CD4-positive, alpha-beta T cell treated with Interleukin-10 for 1 hour (primary cell): ENCODE measurements around the gene GPR157.
"Not testable (repeated sequence)": the region's sequence is repeated elsewhere in the genome, so short reads cannot be mapped to it uniquely, and the experiment has no call there.

ENCODE experiments used
- DNase-seq: peaks from one replicate; pipeline ENCODE4 v3.0.0-alpha.2; 2020

Gene GPR157

DNA sequence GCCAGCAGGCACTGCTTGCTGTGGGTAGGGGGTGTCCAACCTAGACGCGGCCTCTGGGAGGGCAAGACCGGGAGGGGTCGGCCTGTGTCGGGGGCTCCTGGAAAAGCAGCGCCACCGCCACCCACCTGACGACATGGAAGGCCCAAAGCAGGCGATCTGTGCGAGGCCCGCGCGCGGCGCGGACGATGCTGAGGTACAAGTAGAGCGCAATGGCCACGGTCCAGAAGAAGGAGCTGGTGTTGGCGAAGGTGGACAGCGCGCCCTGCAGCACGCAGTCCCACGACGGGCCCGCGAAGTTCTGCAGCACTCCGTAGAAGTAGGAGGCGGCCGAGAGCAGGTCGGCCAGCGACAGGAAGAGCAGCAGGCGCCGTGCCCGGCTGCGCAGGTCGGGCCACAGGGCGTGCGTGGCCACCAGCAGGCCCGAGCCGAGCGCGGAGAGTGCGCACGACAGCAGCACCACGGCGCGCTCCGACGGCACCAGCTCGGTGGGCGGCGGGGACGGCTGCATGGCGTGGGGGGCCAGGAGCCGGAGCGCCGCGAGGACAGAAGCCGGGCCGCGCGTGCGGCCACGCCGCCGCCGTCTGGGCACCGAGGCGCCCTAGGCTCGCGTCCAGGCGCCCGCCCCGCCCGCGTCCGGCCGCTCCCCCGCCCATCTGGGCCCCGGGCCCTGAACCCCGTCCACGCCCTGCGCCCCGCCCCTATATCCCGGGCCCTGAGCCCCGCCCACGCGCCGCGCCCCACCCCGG, at the start of gene GPR157:
TSS of gene GPR157 (minus strand) at position 583 of the 746 bp plus-strand sequence. CDS start at position 508, 75 bp downstream.
- peak; percentile 84 for DNase-seq

DNA sequence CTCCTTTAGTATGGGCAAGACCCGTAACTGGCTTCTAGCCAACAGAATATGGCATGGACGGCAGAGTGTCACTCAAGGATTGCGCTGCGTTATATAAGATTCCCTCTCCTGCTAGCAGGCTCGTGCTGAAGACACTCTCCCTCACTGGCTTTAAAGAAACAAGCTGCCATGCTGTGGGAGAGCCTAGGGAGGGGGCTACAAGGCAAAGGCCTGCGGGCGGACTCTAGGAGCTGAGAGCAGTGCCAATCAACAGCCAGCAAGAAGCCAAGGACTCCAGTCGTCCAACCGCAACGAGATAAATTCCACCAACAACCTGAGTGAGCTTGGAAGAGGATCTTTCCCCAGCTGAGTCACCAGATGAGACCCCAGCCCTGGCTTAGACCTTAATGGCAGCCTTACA, 45.9 kb upstream of the GPR157 start:
- DNase-seq = no peak

DNA sequence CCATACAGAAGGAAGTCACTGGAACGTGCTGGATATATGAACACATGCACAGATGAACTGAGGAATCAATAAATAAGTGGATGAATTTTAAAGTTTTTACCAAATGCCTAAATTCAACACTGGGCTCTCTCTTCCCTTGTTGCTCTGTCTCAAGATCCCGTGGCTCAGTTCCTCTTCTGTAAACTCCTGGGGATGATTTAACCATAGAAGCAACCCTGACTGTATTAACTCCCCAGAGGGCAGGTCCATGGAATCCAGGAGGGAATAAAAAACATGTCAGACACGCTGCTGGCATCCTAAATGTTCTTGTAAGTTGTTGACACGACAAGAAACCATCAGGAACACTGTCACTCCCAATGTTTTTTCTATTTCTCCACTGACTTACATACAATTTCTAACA, 45.3 kb upstream of the GPR157 start:
- no peak for DNase-seq

- DNase-seq = no peak
These were observed 40.8 kb upstream of the GPR157 start for GRCh38 chr1:9169601-9170137.

GRCh38 chr1:9167638-9168037, 38.7 kb upstream of the GPR157 start:
- DNase-seq = no peak

DNA sequence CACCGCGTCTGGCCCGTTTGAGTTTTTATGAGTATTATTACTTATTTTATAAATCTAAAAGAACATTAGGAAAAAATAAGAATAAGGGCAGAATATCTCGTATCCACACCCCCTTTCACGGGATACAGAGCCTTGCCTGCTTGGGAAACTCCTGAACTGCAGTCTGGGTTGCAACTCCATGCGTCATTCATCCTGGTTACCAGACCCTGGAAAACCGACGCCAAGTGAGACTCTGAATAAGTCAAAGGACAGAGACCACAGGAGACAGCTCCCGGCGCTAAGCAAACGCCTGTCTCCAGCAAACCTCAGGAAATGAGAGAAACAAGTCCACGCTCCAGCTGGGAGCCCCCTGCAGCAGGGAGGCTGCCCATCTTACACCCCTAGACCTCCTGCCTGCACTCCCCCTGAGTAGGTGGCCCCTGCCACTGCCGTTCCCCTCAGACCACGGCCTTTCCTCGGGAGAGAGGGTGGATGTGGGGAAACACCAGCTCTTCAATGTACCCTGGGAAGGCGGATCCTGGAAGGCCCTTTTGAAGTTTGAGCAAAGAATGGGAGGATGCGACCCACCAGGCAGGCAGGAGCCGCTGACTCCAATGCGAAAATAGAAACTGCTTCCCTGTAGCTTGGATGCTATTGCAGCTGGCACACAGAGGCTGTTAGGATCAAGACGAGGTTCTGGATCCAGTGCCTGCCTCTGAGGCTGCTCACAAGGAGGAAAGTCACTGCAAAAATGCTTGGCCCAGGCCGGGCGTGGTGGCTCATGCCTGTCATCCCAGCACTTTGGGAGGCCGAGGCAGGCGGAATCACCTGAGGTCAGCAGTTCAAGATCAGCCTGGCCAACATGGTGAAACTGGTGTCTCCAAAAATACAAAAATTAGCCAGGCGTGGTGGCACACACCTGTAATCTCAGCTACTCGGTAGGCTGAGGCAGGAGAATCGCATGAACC, 37.7 kb upstream of the GPR157 start:
- no peak for DNase-seq

GRCh38 chr1:9165396-9165795, 36.5 kb upstream of the GPR157 start:
- DNase-seq = no peak

DNA sequence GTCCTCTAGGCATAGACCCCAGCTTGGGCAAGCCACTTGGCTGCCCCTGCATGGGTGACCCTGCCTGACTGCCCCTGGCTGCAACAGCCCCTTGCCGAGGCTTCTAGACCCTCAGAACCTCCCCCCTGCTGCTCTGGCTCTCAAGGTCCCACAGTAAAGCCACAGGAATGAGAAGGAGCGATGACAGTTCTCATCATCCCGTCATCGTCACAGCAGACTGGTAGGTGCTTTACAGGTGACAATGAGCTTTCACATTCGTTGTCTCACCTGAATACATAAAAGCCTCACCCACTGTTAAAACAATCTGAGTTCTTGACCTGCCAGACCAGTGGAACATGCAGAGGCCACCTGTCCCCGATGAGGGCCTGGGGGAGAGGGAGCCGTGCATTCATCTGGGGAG, 36.0 kb upstream of the GPR157 start:
- no peak for DNase-seq

DNA sequence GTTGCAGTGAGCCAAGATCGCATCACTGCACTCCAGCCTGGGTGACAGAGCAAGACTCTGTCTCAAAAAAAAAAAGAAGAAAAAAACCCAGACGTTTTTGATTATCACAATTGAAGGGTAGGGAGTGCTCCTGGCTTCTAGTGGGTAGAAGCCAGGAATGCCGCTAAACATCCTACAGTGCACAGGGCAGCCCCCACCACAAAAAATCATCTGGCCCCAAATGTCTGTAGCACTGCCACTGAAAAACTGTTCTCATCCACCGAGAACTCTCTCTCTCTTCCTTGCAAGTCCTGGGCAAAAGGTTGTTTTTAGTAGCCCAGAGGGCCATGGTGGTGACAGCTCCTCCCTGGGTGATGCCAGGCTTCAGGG, 35.6 kb upstream of the GPR157 start:
- no peak for DNase-seq

GRCh38 chr1:9161963-9162362, 33.1 kb upstream of the GPR157 start:
- no peak for DNase-seq

- no peak for DNase-seq
These were observed 32.4 kb upstream of the GPR157 start for GRCh38 chr1:9161342-9161741.

DNA sequence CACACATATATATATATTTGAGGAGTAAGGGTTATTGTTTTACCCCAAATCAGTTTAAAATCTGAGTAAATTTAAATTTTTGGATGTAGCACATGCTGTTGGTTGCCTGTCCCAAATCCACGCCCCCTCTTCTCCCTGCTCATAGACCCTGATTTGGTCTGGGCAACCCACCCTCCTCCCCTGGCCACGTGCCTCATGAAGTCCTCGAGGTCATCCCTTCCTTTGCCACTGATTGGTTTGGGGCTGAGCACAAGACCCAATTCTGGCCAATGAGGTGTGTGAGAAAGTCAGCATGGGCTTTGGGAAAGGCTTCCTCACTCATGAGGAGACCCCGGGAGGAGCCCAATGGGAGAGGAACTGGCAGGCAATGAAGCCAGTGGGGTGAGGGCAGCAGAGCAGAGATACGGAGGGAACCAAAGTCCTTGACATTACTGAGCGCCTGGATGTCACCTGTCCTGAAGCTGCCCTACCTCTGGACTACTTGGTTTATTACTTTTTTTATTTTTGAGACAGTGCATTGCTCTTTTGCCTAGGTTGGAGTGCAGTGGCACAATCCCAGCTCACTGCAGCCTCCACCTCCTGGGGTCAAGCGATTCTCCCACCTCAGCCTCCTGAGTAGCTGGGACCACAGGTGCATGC, 31.3 kb upstream of the GPR157 start:
- no peak for DNase-seq

DNA sequence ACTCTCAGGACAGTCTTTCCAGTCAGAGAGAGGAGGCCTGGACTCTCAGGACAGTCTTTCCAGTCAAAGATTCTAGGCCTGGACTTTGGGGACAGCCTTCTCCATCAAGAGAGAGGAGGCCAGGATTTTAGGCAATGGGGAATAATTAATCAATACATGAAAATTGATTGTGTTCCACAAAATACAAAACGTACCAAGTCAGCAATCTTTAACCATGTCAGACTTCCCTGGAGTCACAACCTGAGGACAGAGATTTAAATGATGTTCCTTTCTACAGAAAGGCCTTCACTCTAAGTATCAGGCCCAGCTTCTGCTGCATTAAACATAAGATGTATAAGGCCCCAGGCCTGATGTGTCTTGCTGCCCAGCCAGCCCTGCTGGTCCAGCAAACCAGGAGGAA, 27.0 kb upstream of the GPR157 start:
- no peak for DNase-seq

DNA sequence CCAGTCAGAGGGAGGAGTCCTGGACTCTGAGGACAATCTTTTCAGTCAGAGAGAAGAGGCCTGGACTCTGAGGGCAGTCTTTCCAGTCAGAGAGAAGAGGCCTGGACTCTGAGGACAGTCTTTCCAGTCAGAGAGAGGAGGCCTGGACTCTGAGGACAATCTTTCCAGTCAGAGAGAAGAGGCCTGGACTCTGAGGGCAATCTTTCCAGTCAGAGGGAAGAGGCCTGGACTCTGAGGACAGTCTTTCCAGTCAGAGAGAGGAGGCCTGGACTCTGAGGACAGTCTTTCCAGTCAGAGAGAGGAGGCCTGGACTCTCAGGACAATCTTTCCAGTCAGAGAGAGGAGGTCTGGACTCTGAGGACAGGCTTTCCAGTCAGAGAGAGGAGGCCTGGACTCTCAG, 26.5 kb upstream of the GPR157 start:
- not testable (repeated sequence) for DNase-seq

DNA sequence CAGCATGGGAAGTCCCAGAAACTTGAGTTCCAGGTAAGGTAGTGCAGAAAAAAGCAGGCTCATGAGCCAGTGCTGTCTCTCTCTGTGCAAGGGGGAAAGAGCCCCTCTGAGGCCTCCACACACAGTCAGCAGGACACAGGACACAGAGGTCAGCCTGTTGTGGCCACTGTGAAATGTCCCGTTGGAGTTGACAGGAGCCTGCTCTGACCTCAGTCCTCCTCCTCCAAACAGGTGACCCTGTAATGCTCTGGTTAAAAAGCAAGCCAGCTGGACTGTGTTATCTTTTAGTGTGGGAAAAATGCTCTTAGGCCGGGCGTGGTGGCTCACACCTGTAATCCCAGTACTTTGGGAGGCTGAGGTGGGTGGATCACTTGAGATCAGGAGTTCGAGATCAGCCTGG, 24.2 kb upstream of the GPR157 start:
- DNase-seq = no peak

- no peak for DNase-seq
These were observed 23.6 kb upstream of the GPR157 start for GRCh38 chr1:9152535-9152934.

DNA sequence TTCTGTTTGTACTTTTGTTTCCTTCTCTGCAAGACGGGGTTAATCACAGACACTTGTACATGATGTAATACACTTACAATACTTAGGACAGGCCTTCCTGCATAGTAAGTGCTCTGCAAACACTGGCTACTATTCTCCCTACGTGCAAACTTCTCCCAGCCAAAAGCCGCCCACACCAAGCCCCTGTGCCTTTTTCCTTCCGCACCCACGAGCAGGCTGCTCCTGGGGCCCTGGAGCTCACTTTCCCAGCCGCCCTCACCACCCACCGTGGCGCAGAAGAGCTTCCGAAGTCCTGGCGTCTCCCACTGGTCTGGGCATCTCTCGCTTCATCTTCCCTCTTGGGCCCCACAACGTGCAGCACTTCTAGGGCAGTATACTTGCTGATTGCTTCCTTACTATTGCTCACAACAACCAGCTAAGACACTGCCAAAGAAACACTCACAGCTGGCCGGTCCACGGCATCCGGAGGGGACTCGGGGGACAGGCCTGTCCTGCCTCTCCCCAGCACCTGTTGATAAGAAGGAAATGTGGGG, 22.5 kb upstream of the GPR157 start:
- no peak for DNase-seq

GRCh38 chr1:9150582-9151327, 21.9 kb upstream of the GPR157 start:
- DNase-seq = no peak

GRCh38 chr1:9149837-9150581, 21.1 kb upstream of the GPR157 start:
- no peak for DNase-seq

GRCh38 chr1:9149151-9149550, 20.2 kb upstream of the GPR157 start:
- no peak for DNase-seq

GRCh38 chr1:9146156-9146555, 17.3 kb upstream of the GPR157 start:
- no peak for DNase-seq

GRCh38 chr1:9145714-9146113, 16.8 kb upstream of the GPR157 start:
- DNase-seq = no peak
